Trophoblast cell (in vitro differentiated cells and primary cell): Measurements from ENCODE around the gene CLDN5.
"Not testable (repeated sequence)": the region's sequence is repeated elsewhere in the genome, so short reads cannot be mapped to it uniquely, and the experiment has no call there.

Experiments
- DNase-seq, 2 donors: peaks; one replicate each; pipeline ENCODE4 v3.0.0-alpha.2; 2016
- H2AFZ ChIP-seq: 2 replicates; pipeline ENCODE4 v1.6.1; 2013; ENCODE audit warnings: low read length, moderate library complexity, mild to moderate bottlenecking; ENCODE audit not compliant: insufficient read depth, poor library complexity
- H2AK5ac ChIP-seq: 2 replicates; pipeline ENCODE4 v1.6.1; 2013; ENCODE audit warnings: mild to moderate bottlenecking, low read length
- H2BK120ac ChIP-seq: 2 replicates; pipeline ENCODE4 v1.6.1; 2013; ENCODE audit warnings: low read length, mild to moderate bottlenecking, moderate library complexity; ENCODE audit not compliant: insufficient read depth, poor library complexity
- H2BK12ac ChIP-seq: 2 replicates; pipeline ENCODE4 v1.6.1; 2013; ENCODE audit warnings: mild to moderate bottlenecking, low read length, moderate library complexity
- H2BK5ac ChIP-seq: 2 replicates; pipeline ENCODE4 v1.6.1; 2013; ENCODE audit warnings: low read length, low read depth, moderate library complexity, mild to moderate bottlenecking; ENCODE audit not compliant: poor library complexity
- H3K14ac ChIP-seq: 2 replicates; pipeline ENCODE4 v1.6.1; 2013; ENCODE audit warnings: mild to moderate bottlenecking, low read length
- H3K18ac ChIP-seq: 2 replicates; pipeline ENCODE4 v1.6.1; 2013; ENCODE audit warnings: mild to moderate bottlenecking, low read length
- H3K23ac ChIP-seq: 2 replicates; pipeline ENCODE4 v1.6.1; 2013; ENCODE audit warnings: low read length
- H3K27ac ChIP-seq: 2 replicates; pipeline ENCODE4 v1.5.1; 2013; ENCODE audit warnings: low read depth, mild to moderate bottlenecking, inconsistent platforms, low read length, moderate library complexity
- H3K27me3 ChIP-seq: 2 replicates; pipeline ENCODE4 v1.6.1; 2013; ENCODE audit warnings: inconsistent platforms, mild to moderate bottlenecking, low read length, moderate library complexity; ENCODE audit not compliant: insufficient read depth
- H3K36me3 ChIP-seq, 2 experiments: 1 replicate in 1 of 2; 2 replicates in 1 of 2; pipeline ENCODE4 v1.6.1; 2013; ENCODE audit warnings: low read length in 2 of 2, mild to moderate bottlenecking in 2 of 2, moderate library complexity in 1 of 2; ENCODE audit not compliant: insufficient read depth in 2 of 2, control insufficient read depth in 1 of 2
- H3K4ac ChIP-seq: 2 replicates; pipeline ENCODE4 v1.6.1; 2013; ENCODE audit warnings: low read depth, mild to moderate bottlenecking, low read length, moderate library complexity
- H3K4me1 ChIP-seq, 2 experiments: 1 replicate in 1 of 2; 2 replicates in 1 of 2; pipeline ENCODE4 v1.6.1; 2013; ENCODE audit warnings: low read length in 2 of 2, mild to moderate bottlenecking in 2 of 2, moderate library complexity in 1 of 2; ENCODE audit not compliant: insufficient read depth in 2 of 2, control insufficient read depth in 1 of 2
- H3K4me2 ChIP-seq: 2 replicates; pipeline ENCODE4 v1.6.1; 2013; ENCODE audit warnings: inconsistent platforms, mild to moderate bottlenecking, low read length, moderate library complexity
- H3K4me3 ChIP-seq: 2 replicates; pipeline ENCODE4 v1.5.1; 2013; ENCODE audit warnings: mild to moderate bottlenecking, low read depth, low read length, inconsistent platforms
- H3K79me1 ChIP-seq: one replicate; pipeline ENCODE4 v1.6.1; 2013; ENCODE audit warnings: low read length
- H3K79me2 ChIP-seq: 2 replicates; pipeline ENCODE4 v1.6.1; 2013; ENCODE audit warnings: low read length, mild to moderate bottlenecking; ENCODE audit not compliant: control insufficient read depth, insufficient read depth, poor library complexity
- H3K9ac ChIP-seq: 2 replicates; pipeline ENCODE4 v1.6.1; 2013; ENCODE audit warnings: mild to moderate bottlenecking, low read length
- H3K9me3 ChIP-seq: 2 replicates; pipeline ENCODE4 v1.6.1; 2013; ENCODE audit warnings: low read depth, mild to moderate bottlenecking, control low read depth, inconsistent platforms, low read length; ENCODE audit not compliant: insufficient read depth
- H4K12ac ChIP-seq: 2 replicates; pipeline ENCODE4 v1.6.1; 2013; ENCODE audit warnings: low read depth, mild to moderate bottlenecking, low read length, moderate library complexity
- H4K8ac ChIP-seq: 2 replicates; pipeline ENCODE4 v1.6.1; 2013; ENCODE audit warnings: low read depth, mild to moderate bottlenecking, low read length, moderate library complexity
- H4K91ac ChIP-seq: one replicate; pipeline ENCODE4 v1.6.1; 2013; ENCODE audit warnings: low read depth, mild to moderate bottlenecking, low read length, moderate library complexity
- WGBS: extraction: QIAGEN DNeasy Blood & Tissue Kit; methylation state at CpG from one replicate; pipeline ENCODE4 v1.1.7; 2013; ENCODE audit warnings: missing lambda C conversion rate; ENCODE audit not compliant: insufficient read length, insufficient coverage; ENCODE audit errors: extremely low coverage; 5-methylcytosine and 5-hydroxymethylcytosine counted together

Gene CLDN5

DNA sequence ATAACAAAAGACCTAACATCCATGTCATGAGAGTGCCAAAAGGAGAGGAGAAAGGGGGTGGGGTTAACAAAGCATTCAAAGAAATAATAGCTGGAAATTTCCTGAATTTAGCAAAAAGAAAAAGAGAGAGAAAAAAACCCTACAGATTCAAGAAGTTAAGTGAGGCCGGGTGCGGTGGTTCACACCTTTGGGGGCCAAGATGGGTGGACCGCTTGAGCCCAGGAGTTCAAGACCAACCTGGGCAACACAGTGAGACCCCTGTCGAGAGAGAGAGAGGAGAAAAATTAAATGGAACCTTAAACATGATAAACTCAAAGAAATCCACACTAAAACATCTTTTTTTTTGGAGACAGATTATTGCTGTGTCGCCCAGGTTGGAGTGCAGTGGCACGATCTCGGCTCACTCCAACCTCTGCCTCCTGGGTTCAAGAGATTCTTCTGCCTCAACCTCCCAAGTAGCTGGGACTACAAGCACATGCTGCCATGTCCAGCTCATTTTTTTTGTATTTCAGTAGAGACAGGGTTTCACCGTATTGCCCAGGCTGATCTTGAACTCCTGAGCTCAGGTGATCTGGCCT lies 8.9 kb upstream of the CLDN5 start:
- Histone ChIP-seq H3K79me2 (no peaks in the 10 kb centered on the region), H3K4me3 (no peak overlapping the region), H2BK5ac (no peak overlapping the region), H3K4me2 (no peak overlapping the region), H3K79me1 (no peaks in the 10 kb centered on the region), H3K9me3 (no peaks in the 10 kb centered on the region), H2BK12ac (no peak overlapping the region), H3K14ac (no peak overlapping the region), H4K8ac (no peak overlapping the region), H3K9ac (no peak overlapping the region), H4K91ac (no peak overlapping the region), H3K36me3 (no peaks in the 10 kb centered on the region), H3K23ac (no peak overlapping the region), H3K4ac (no peak overlapping the region), H2AFZ (no peak overlapping the region), H4K12ac (no peak overlapping the region), H3K27me3 (no peaks in the 10 kb centered on the region), H3K27ac (no peak overlapping the region), H2BK120ac (no peak overlapping the region), H3K18ac (no peak overlapping the region), H3K4me1 (no peaks in the 10 kb centered on the region), H2AK5ac (no peak overlapping the region)
- DNase-seq, result no peak
- WGBS, result no CpG with 5 or more reads among the region's 8 CpGs

DNA sequence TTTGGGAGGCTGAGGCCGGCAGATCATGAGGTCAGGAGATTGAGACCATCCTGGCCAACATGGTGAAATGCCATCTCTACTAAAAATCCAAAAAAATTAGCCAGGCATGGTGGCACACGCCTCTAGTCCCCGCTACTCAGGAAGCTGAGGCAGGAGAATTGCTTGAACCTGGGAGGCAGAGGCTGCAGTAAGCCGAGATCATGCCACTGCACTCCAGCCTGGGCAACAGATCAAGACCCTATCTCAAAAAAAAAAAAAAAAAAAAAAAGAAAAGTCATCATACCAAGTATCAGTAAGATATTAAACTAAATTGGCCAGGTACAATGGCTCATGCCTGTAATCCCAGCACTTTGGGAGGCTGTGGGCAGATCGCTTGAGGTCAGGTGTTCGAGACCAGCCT lies 7.1 kb upstream of the CLDN5 start:
- H4K91ac ChIP-seq, H2AFZ ChIP-seq, H2BK12ac ChIP-seq, H3K36me3 ChIP-seq, H4K12ac ChIP-seq, H4K8ac ChIP-seq, H2BK5ac ChIP-seq, H3K79me2 ChIP-seq, H3K14ac ChIP-seq, H3K18ac ChIP-seq, H3K9ac ChIP-seq, H3K4me1 ChIP-seq, H3K4me2 ChIP-seq, H3K27ac ChIP-seq, H3K4ac ChIP-seq, H3K4me3 ChIP-seq, H3K23ac ChIP-seq, H2BK120ac ChIP-seq, H3K9me3 ChIP-seq, H3K79me1 ChIP-seq, DNase-seq, H2AK5ac ChIP-seq, H3K27me3 ChIP-seq: not testable (repeated sequence)
- no CpG with 5 or more reads among the region's 6 CpGs for whole genome bisulfite sequencing

DNA sequence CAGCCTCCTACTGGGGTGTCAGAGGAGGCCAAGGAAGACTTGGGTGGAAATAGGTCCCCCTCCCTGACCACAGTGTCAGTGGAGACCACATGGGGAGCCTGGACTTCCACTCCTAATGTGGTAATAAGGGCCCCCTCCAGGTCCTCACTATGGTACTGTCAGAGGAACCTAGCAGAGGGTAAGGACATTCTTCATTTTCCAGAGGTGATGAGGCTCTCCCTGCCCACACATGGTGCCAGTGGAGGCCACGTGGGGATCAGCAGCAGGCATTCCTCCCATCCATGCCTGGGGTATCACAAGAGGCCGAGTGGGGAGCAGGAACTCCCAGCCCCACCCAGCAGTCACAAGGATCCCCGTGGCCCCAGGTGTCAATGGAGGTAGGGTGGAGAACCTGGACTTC lies 6.5 kb upstream of the CLDN5 start:
- H3K36me3 ChIP-seq, result no peaks in the 10 kb centered on the region
- H3K9ac ChIP-seq, result no peak overlapping the region
- H3K79me2 ChIP-seq, result no peaks in the 10 kb centered on the region
- no peak overlapping the region for H2AFZ ChIP-seq
- H3K79me1 ChIP-seq, result no peaks in the 10 kb centered on the region
- H3K4me1 ChIP-seq, result no peaks in the 10 kb centered on the region
- H3K4ac ChIP-seq, result no peak overlapping the region
- H3K27me3 ChIP-seq, result peaks cover under 1% of the 10 kb centered on the region
- no peak overlapping the region for H4K12ac ChIP-seq
- no peak overlapping the region for H4K91ac ChIP-seq
- no peak overlapping the region for H3K27ac ChIP-seq
- H3K4me2 ChIP-seq, result no peak overlapping the region
- no peak overlapping the region for H3K18ac ChIP-seq
- no peak for DNase-seq
- H2BK5ac ChIP-seq, result no peak overlapping the region
- no CpG with 5 or more reads among the region's 3 CpGs for WGBS
- H3K14ac ChIP-seq, result no peak overlapping the region
- no peak overlapping the region for H3K23ac ChIP-seq
- no peak overlapping the region for H3K4me3 ChIP-seq
- H2BK12ac ChIP-seq, result no peak overlapping the region
- H4K8ac ChIP-seq, result no peak overlapping the region
- no peak overlapping the region for H2AK5ac ChIP-seq
- H3K9me3 ChIP-seq, result no peaks in the 10 kb centered on the region
- H2BK120ac ChIP-seq, result no peak overlapping the region

DNA sequence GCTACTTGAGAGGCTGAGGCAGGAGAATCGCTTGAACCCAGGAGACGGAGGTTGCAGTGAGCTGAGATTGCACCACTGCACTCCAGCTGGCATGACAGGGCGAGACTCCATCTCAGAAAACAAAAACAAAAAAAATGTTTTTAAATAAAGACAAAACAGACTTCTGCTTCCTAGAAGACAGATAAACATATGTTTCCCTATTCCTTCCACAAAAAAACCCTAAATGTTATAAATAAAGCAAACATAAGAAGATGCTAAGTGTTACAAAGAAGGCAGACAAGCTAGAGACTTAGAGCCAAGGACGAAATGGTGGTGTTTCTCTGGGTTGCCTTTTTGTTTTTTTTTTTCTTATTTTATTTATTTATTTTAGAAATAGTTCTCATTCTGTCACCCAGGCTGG lies 5.6 kb upstream of the CLDN5 start:
- no peak overlapping the region for H2AFZ ChIP-seq
- WGBS, result no CpG with 5 or more reads among the region's 4 CpGs
- no peak overlapping the region for H4K8ac ChIP-seq
- H3K14ac ChIP-seq, result no peak overlapping the region
- no peak for DNase-seq
- H4K91ac ChIP-seq, result no peak overlapping the region
- H2BK5ac ChIP-seq, result no peak overlapping the region
- H3K9ac ChIP-seq, result no peak overlapping the region
- H3K27me3 ChIP-seq, result peaks cover 9% of the 10 kb centered on the region
- no peak overlapping the region for H2BK120ac ChIP-seq
- no peak overlapping the region for H3K4ac ChIP-seq
- no peaks in the 10 kb centered on the region for H3K4me1 ChIP-seq
- no peak overlapping the region for H4K12ac ChIP-seq
- no peak overlapping the region for H3K27ac ChIP-seq
- H2AK5ac ChIP-seq, result no peak overlapping the region
- no peak overlapping the region for H3K23ac ChIP-seq
- H2BK12ac ChIP-seq, result no peak overlapping the region
- no peak overlapping the region for H3K4me3 ChIP-seq
- H3K9me3 ChIP-seq, result peaks cover 2% of the 10 kb centered on the region
- H3K36me3 ChIP-seq, result no peaks in the 10 kb centered on the region
- H3K4me2 ChIP-seq, result no peak overlapping the region
- H3K79me1 ChIP-seq, result no peaks in the 10 kb centered on the region
- no peak overlapping the region for H3K18ac ChIP-seq
- H3K79me2 ChIP-seq, result no peaks in the 10 kb centered on the region
